ENCODE results near the gene RHOV. TPM values are rescaled to one million over a fixed set of nuclear protein-coding genes. Genes with fewer than 3 reads are reported as not detected.

Gene RHOV
- total RNA-seq, 1 donor from 2014 or later = 11.8 TPM

- no peak for DNase-seq
Observed at GRCh38 chr15:40902605-40903561, 28.8 kb upstream of the RHOV start.

- no peak for DNase-seq
Observed at GRCh38 chr15:40901053-40901443, 27.0 kb upstream of the RHOV start.

- DNase-seq = no peak
Observed at GRCh38 chr15:40900256-40901052, 26.4 kb upstream of the RHOV start.

GRCh38 chr15:40899536-40900207 lies 25.6 kb upstream of the RHOV start:
- no peak for DNase-seq

GRCh38 chr15:40894681-40895448 lies 20.8 kb upstream of the RHOV start:
- DNase-seq = peak; percentile 70

GRCh38 chr15:40893733-40894680 lies 20.0 kb upstream of the RHOV start, which contains the start of gene VPS18:
TSS of gene VPS18 (plus strand) at chr15:40894450. CDS start at chr15:40894769, 319 bp downstream.
- peak; percentile 99 for DNase-seq

GRCh38 chr15:40893019-40893670 lies 19.1 kb upstream of the RHOV start:
- no peak for DNase-seq

- DNase-seq = no peak
Observed at GRCh38 chr15:40892447-40893012, 18.5 kb upstream of the RHOV start.

- DNase-seq = peak; percentile 48
Observed at GRCh38 chr15:40891810-40892446, 17.9 kb upstream of the RHOV start.

GRCh38 chr15:40891138-40891537 lies 17.1 kb upstream of the RHOV start:
- no peak for DNase-seq

- DNase-seq = no peak
Observed at GRCh38 chr15:40889112-40889511, 15.1 kb upstream of the RHOV start.

- peak; percentile 49 for DNase-seq
Observed at GRCh38 chr15:40886586-40886985, 12.6 kb upstream of the RHOV start.

- DNase-seq = no peak
Observed at GRCh38 chr15:40881351-40881750, 7.3 kb upstream of the RHOV start.

GRCh38 chr15:40879609-40880008 lies 5.6 kb upstream of the RHOV start:
- no peak for DNase-seq

- DNase-seq = no peak
Observed at GRCh38 chr15:40878785-40879184, 4.8 kb upstream of the RHOV start.

GRCh38 chr15:40877694-40878093 lies 3.7 kb upstream of the RHOV start:
- DNase-seq = no peak

- DNase-seq = no peak
Observed at GRCh38 chr15:40875991-40876730, 2.1 kb upstream of the RHOV start.

All from tongue (tissue), 2 donors.